Chondrocyte (in vitro differentiated cells): ENCODE results near the gene ALX4. TPM values are rescaled to one million over a fixed set of nuclear protein-coding genes. Genes with fewer than 3 reads are reported as not detected.
A peak's percentile ranks its signal among the peaks of the same experiment; 100 is the strongest.

Experiments
- DNase-seq: peaks from one replicate; pipeline ENCODE4 v3.0.0; 2021; ENCODE audit warnings: mixed read lengths, low spot score
- H3K27ac Mint-ChIP-seq: one replicate; pipeline ENCODE4 v1.8.0; 2021; ENCODE audit warnings: mild to moderate bottlenecking, moderate library complexity, mixed read lengths; ENCODE audit not compliant: unreplicated experiment
- H3K27me3 Mint-ChIP-seq: 2 replicates; pipeline ENCODE4 v1.8.0; 2021; ENCODE audit warnings: low read depth, mixed read lengths
- H3K36me3 Mint-ChIP-seq: 2 replicates; pipeline ENCODE4 v1.8.0; 2021; ENCODE audit warnings: low read depth, mixed read lengths
- H3K4me1 Mint-ChIP-seq: 2 replicates; pipeline ENCODE4 v1.8.0; 2021; ENCODE audit warnings: low read depth, mild to moderate bottlenecking, mixed read lengths
- H3K4me3 Mint-ChIP-seq: one replicate; pipeline ENCODE4 v1.8.0; 2021; ENCODE audit warnings: mild to moderate bottlenecking, moderate library complexity, mixed read lengths; ENCODE audit not compliant: unreplicated experiment
- H3K9me3 Mint-ChIP-seq: 2 replicates; pipeline ENCODE4 v1.8.0; 2021; ENCODE audit warnings: low read depth, mixed read lengths
- CTCF ChIP-seq: fragments of 200-600 bp; sonication (generic); IDR thresholded peaks from 2 replicates; pipeline ENCODE4 v1.5.0; 2021; ENCODE audit warnings: antibody characterized with exemption, mild to moderate bottlenecking, moderate library complexity
- total RNA-seq: library from RNA; stranded (reverse); gene quantifications from 3 replicates; pipeline ENCODE4 v1.2.1, GENCODE V29; 2021

ALX4 gene
- total RNA-seq, 1 donor from 2014 or later, result not detected

DNA sequence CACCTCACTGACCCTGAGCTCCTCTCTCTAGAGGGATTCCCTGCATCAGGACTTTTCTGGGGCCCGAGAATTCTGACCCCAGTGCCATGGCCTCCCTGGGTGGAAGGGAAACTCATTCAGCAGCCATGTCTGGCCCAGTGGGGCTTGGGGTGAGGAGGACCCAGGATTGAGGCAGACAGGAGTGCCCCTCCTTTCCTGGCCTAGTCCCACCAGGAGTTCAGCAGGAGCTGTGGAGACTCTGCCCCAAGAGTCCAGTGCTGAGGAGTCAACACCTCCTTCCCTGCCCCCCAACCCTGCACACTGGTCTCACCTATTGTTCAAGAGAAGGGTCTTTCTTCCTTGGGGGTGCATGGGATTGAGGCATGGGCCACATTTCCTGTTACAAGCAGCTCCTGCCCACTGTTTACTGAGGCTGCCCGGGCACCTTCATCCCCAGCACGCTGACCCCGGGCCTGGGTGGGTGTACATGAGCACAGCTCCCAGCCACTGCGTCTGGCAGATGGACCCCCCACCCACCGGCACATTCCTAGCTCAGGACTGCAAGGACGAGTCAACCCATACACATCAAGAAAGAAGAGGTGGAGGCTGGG is 33.9 kb downstream of the ALX4 start:
- no peak overlapping the region for H3K27ac Mint-ChIP-seq
- no peaks in the 10 kb centered on the region for H3K36me3 Mint-ChIP-seq
- DNase-seq, result peak; percentile 84
- TF ChIP-seq CTCF, result no peak
- no peak overlapping the region for H3K4me3 Mint-ChIP-seq
- H3K4me1 Mint-ChIP-seq, result no peaks in the 10 kb centered on the region
- H3K27me3 Mint-ChIP-seq, result no peaks in the 10 kb centered on the region
- H3K9me3 Mint-ChIP-seq, result no peaks in the 10 kb centered on the region

DNA sequence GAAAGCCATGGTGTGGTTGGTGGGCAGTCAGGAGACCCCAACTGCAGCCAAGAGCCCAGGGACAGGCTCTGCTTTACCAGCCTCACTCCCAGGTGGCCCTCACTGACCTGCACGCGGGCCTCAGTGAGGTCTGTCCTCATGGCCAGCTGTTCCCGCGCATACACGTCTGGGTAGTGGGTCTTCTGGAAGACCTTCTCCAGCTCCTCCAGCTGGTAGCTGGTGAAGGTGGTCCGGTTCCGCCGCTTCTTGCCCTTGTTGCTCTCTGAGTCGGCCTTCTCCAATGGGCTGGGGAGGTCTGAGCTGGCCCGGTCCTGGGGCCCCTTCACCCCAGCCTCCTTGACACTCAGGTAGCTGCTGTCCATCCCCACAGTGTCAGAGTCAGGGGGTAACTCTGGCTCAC is 34.7 kb downstream of the ALX4 start:
- no peak for TF ChIP-seq CTCF
- no peaks in the 10 kb centered on the region for H3K36me3 Mint-ChIP-seq
- no peaks in the 10 kb centered on the region for H3K27me3 Mint-ChIP-seq
- peak; percentile 77 for DNase-seq
- no peak overlapping the region for H3K4me3 Mint-ChIP-seq
- no peak overlapping the region for H3K27ac Mint-ChIP-seq
- peaks cover 4% of the 10 kb centered on the region for H3K4me1 Mint-ChIP-seq
- H3K9me3 Mint-ChIP-seq, result no peaks in the 10 kb centered on the region

DNA sequence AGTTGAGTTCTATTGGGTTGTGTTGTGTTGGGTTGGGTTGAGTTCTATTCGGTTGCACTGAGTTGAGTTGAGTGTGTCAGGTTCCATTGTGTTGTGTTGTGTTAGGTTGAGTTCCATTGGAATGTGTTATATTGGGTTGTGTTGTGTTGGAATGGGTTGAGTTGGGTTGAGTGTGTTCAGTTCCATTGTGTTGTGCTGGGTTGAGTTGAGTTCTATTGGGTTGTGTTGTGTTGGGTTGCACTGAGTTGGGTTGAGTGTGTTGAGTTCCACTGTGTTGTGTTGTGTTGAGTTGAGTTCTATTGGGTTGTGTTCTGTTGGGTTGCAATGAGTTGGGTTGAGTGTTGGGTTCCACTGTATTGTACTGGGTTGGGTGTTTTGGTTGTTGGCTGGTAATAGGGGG is 35.5 kb downstream of the ALX4 start:
- Mint-ChIP-seq H3K36me3 (no peaks in the 10 kb centered on the region), H3K4me3 (no peak overlapping the region), H3K27me3 (no peaks in the 10 kb centered on the region), H3K4me1 (peaks cover 12% of the 10 kb centered on the region), H3K9me3 (no peaks in the 10 kb centered on the region), H3K27ac (no peak overlapping the region)
- no peak for TF ChIP-seq CTCF
- no peak for DNase-seq

DNA sequence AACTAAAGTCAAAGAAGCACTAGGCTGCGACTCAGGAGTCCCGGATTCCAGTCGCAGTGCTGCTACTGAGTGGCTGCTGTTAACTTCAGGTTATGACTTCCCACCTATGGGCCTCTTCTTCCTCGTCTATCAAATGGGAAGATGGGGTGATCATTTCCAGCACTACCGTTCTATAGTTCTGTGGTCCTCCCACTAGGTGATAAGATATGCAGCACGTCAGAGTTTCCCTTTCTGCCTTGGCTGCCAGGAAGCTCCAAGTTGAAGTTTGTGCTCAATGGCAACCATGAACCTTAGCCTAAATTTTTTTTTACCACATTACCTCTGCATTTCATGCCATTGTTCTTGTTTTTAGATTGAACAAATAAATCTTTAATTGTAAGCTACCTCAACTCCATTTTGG is 38.7 kb downstream of the ALX4 start:
- DNase-seq, result no peak
- Mint-ChIP-seq H3K27me3 (no peaks in the 10 kb centered on the region), H3K27ac (no peak overlapping the region), H3K4me3 (no peak overlapping the region), H3K4me1 (peaks cover 24% of the 10 kb centered on the region), H3K9me3 (no peaks in the 10 kb centered on the region), H3K36me3 (no peaks in the 10 kb centered on the region)
- TF ChIP-seq CTCF, result no peak

- H3K9me3 Mint-ChIP-seq, result no peaks in the 10 kb centered on the region
- no peak for DNase-seq
- H3K4me1 Mint-ChIP-seq, result peaks cover 24% of the 10 kb centered on the region
- no peaks in the 10 kb centered on the region for H3K27me3 Mint-ChIP-seq
- no peak overlapping the region for H3K4me3 Mint-ChIP-seq
- H3K36me3 Mint-ChIP-seq, result no peaks in the 10 kb centered on the region
- no peak overlapping the region for H3K27ac Mint-ChIP-seq
- no peak for TF ChIP-seq CTCF
Observed at GRCh38 chr11:44270403-44271273, 39.3 kb downstream of the ALX4 start.
